ENCODE data around the gene DUSP5.
A peak's percentile ranks its signal among the peaks of the same experiment; 100 is the strongest.
"Not testable (repeated sequence)": the region's sequence is repeated elsewhere in the genome, so short reads cannot be mapped to it uniquely, and the experiment has no call there.

The DUSP5 gene

GRCh38 chr10:110516815-110517492 is 19.2 kb downstream of the DUSP5 start:
- no peak for DNase-seq (ENCODE audit: low read depth in 2 of 2)

- no peak for DNase-seq (ENCODE audit: low read depth in 2 of 2)
Observed at GRCh38 chr10:110522365-110522988, 24.8 kb downstream of the DUSP5 start.

DNA sequence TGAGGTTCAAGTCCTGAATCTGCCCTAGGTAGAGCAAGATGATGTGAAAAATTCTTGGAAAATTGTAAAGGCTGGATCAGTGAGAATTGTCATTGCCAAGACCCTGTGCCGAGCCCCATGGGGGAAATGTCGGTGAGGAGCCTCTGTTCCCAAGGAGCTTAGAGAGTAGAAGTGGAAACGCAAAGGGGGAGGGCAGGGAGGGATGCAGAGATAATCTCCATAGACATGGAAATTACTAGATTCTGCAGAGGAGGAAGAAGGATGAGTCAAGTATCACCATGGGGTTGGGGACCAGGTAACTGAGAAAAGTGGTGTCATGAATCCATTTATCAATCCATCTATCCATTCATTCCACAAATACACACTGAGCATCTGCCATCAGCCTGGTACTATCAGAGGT is 26.0 kb downstream of the DUSP5 start:
- DNase-seq (ENCODE audit: low read depth in 2 of 2), result no peak

DNA sequence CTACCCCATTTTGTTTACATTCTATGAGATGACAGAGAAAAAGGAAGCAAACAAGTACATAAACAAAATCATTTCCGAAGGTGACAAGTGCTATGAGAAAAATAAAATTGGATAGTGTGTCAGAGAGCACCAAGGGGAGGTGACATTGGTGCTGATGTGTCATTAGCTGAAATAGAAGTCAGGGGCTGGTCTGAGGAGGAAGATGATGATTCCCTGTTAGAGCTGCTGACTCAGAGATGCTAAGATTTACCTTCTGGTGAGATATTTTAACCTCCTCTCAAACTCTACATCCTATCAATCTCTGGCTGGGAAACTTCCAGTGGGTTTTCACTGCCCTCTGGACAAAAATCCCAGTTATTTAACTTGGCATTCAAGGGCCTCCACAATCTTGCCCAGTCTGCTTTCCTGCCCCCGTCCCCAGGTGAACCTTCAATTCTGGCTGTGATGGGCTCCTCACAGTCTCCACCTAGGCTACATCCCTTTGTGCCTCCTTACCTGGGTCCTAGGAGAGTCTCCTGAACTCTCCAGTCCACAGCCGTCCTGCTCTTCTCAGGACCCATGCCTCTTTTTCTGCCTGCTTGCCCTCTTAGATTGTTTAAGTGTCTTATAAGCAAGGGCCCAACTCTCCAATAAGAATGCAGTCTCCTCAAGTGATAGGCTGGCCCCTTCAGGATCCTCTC is 26.6 kb downstream of the DUSP5 start:
- no peak for DNase-seq (ENCODE audit: low read depth in 2 of 2)

DNA sequence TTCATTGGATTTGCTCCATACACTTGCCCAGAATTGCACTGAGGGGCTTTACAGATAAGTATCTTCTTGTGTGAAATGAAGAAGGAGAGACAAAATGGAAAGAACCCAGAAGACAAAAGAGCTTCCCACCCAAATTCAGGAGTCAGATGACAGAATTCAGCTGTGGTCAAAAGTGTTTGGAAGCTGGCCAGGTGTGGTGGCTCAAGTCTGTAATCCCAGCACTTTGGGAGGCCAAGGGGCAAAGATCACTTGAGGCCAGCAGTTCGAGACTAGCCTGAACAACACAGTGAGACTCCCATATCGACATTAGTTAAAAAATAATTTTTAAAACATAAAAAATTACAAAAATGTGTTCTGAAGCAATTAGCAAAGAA is 27.1 kb downstream of the DUSP5 start:
- DNase-seq (ENCODE audit: low read depth in 2 of 2), result no peak

DNA sequence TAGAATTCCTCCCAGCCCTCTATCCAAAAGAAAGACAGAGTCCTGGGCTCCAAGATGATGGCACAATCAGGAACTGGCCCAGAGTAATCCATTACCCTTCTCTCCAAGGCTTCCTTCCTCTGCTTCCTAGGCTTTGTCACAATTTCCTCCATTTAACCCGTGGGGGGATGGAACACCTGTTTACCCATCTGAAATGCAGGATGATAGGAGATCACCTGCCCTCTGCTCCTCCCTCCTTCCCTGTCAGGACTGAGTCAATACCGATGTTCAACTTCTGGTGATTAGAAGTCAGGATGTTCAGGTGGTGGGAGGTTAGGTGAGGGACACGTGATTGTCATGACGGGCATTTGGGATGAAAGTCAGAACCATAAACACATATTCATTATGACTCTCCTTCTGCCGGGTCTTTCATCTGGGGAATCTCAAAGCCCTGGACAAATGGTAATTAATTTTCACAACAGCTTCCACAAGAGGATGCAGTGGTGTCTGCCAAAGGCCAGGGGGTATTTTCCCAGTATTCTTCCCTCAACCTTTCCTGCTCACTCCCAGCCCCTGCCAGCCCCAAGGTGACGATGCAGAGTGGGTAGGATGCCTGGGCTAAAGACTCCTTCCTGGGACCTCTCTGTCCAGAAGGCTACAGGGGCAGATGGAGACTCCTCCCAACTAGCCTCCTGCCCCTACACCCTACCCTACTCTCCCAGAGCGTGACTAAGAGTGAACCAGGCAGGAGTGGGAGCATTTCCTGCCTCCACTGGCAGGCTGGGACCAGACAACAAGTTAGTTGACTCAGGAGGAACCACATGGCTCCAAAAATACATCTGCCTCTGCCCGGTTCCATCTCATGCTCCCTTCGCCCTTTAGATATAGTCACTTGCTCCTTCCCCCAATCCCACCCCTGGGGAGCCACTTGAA is 27.9 kb downstream of the DUSP5 start:
- no peak for DNase-seq (ENCODE audit: low read depth in 2 of 2)

- no peak for DNase-seq (ENCODE audit: low read depth in 2 of 2)
Observed at GRCh38 chr10:110527731-110528171, 30.0 kb downstream of the DUSP5 start.

- no peak for DNase-seq (ENCODE audit: low read depth in 2 of 2)
Observed at GRCh38 chr10:110528224-110528996, 30.7 kb downstream of the DUSP5 start.

GRCh38 chr10:110528997-110529524 is 31.4 kb downstream of the DUSP5 start:
- DNase-seq (ENCODE audit: low read depth in 2 of 2), result not testable (repeated sequence)

DNA sequence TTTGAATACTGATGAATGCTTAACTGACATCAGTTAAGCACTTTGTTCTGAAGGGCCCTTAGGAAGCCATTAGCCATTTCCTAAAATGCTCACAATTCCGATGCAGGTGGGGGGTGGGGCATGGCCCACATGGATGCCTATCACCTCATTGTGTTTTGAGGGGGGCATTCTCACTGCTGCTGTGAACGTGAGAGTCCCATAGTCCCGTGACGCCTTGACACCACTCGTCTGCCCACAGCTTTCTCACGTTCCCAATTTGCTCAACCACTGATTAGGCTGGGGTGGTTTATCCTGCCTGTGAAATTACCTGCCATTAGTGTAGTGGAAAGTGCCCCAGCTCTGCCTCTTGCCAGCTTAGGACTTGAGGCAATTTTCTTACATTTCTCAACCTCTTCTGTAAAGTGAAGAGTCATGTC is 31.9 kb downstream of the DUSP5 start:
- DNase-seq (ENCODE audit: low read depth in 2 of 2), result no peak

- DNase-seq (ENCODE audit: low read depth in 2 of 2), result no peak
Observed at GRCh38 chr10:110530131-110530831, 32.6 kb downstream of the DUSP5 start.

DNA sequence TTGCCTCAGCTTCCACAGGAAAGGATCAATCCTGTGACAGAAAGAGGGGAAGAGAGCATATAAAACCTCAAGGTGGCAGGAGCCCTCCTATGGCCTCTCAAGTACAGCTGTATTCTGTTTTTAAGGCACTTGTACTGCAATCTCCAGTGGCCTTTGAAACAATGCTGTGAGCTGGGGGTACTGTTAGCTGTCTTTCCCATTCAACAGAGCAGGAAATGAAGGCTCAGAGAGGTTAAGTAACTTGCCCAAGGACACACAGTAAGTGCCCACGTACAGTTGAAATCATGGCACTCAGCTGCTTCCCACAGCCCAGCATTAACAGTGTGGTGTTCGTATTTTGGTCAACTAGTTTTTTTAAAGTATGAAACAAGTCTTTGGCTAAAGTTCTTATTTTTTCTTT is 34.0 kb downstream of the DUSP5 start:
- DNase-seq (ENCODE audit: low read depth in 2 of 2), result no peak

DNA sequence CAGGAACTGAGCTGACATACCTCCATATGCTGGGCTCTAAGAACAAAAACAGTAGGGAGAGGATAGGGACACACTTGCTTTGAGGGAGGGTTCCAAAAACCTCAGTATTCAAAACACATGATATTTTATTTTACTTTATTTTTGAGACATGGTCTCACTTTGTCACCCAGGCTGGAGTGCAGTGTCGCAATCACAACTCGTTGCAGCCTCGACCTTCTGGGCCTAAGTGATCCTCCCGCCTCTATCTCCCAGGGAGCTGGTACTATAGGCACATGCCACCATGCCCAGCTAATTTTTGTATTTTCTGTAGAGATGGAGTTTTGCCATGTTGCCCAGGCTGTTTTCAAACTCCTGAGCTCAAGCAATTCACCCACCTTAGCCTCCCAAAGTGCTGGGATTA is 34.9 kb downstream of the DUSP5 start:
- DNase-seq (ENCODE audit: low read depth in 2 of 2), result not testable (repeated sequence)

DNA sequence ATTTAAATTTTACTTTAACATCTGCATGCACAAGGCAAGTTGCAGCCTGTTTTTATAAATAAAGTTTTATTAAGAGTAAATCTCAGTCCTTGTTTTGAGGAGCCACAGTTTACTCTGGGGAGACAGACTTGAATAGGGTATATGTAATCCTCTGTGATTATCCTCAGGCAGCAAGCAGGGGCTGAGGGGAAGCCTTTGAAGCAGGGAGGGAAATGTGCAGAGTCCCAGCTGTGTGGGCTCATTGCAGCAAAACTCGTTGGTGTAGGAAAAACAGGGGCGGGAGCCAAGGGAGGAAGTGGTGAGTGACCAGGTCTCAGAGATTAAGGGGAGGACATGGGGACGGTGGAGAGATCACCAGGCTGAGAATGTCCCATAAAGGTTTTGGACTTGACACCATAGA is 35.4 kb downstream of the DUSP5 start:
- no peak for DNase-seq (ENCODE audit: low read depth in 2 of 2)

DNA sequence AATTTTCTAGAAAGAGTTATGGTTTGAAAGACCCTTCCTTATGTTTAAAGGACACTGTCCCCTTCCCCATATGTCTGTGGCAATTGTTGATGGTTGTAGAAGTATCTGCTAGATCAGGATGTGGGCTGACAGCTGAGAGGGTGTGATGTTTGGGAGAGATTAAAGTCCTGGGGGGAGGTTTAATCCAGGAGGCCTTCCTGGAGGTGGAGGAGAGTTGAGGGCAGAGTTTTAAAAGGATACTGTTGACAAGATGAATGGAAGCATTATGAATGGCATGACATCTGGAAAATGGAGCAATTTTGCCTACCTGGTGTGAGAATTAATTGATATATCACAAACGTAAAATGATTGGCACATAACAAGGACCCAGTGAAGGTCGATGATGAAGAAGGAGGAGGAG is 36.9 kb downstream of the DUSP5 start:
- no peak for DNase-seq (ENCODE audit: low read depth in 2 of 2)

- peak; percentile 48 to 71 for DNase-seq (ENCODE audit: low read depth in 2 of 2)
Observed at GRCh38 chr10:110535958-110536891, 38.5 kb downstream of the DUSP5 start.

DNA sequence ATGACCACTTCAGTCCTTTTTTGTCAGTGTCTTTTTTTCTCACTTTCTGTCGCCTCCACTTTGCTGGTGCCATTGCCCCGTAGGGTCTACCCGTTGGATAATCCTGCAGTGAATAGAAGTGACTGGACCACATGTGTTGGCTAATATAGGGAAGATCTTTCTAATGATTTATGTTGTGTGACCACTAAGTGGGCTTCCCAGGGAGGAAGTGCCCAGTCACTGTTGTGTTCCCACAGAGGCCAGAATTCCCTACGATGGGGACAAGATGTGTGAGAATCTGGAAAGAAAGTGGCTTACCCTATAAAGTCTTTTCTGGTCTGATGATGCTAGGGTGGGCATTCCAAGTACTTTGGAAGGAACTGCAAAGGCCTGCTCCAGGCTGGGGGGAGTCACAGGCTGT is 41.4 kb downstream of the DUSP5 start:
- DNase-seq (ENCODE audit: low read depth in 2 of 2), result no peak

DNA sequence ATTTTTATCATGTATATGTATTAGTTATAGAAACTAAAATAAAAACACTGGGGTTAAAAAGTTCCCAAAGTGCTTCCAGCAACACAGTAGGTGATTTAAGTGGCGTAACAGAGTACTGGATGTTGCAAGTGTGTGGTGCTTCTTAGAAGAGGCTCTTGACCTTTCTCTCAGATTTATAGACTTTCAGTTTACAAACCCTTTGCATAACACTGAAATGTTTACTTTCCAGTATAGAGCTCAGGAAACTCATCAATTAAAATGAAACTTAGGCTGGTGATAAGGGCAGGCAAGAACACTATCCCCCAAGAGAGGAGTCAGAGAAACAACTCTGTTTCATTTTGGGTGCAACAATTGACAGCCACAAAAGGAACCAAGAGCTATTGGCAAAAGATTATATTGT is 42.3 kb downstream of the DUSP5 start:
- no peak for DNase-seq (ENCODE audit: low read depth in 2 of 2)

DNA sequence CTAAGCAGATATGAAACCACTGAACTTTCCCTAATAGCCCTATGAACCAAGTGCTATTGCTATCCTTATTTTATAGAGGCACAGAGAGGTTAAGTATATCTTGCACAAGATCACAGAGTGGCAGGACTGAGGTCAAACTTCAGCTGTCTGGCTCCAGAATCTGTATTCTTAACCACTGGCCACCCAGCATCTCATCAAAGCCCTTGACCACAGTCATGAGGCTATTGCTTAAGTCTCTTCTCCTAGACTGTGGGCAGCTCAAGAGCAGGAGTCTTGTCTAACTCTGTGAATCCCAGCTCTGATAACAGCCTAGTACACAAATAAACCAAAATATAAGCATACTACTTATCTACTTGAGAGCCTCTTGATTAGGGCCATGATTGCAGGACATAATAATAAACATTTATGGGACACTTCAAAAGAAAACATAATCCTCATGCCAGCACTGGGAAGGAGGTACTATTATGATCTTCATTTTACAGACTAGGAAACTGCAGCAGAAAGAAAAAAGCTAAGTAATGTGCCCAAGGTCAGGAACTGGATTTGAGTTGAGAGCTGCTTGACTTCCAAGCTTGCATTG is 47.3 kb downstream of the DUSP5 start:
- no peak for DNase-seq (ENCODE audit: low read depth in 2 of 2)

Measured in stimulated activated CD4-positive, alpha-beta T cell treated with anti-CD3 and anti-CD28 coated beads, Interleukin-12 subunit alpha, Interleukin-12 subunit beta, amount 100 ng/mL, for 24 hours (primary cell).